Astrocyte (in vitro differentiated cells and primary cell): Measurements from ENCODE around the gene ITPA. TPM values are rescaled to one million over a fixed set of nuclear protein-coding genes. Genes with fewer than 3 reads are reported as not detected.
A peak's percentile ranks its signal among the peaks of the same experiment; 100 is the strongest.

ENCODE experiments used
- DNase-seq: peaks from one replicate; pipeline ENCODE4 v3.0.0-alpha.2; 2010; ENCODE audit warnings: low read depth
- FAIRE-seq: peaks from 2 replicates; lab custom pipeline; 2011; peaks lifted over from hg19 to GRCh38; lab: Jason Lieb, UNC
- H2AFZ ChIP-seq: 2 replicates; pipeline ENCODE4 v1.6.0; 2012; ENCODE audit warnings: low read depth, low read length, inconsistent platforms
- H3K27ac ChIP-seq: 2 replicates; pipeline ENCODE4 v1.5.1; 2011; ENCODE audit warnings: low read depth, low read length, inconsistent platforms
- H3K27me3 ChIP-seq: 2 replicates; pipeline ENCODE4 v1.6.0; 2011; ENCODE audit warnings: low read length, inconsistent platforms; ENCODE audit not compliant: insufficient read depth
- H3K36me3 ChIP-seq: 2 replicates; pipeline ENCODE4 v1.5.1; 2011; ENCODE audit warnings: low read length, inconsistent platforms; ENCODE audit not compliant: insufficient read depth
- H3K4me1 ChIP-seq: 2 replicates; pipeline ENCODE4 v1.5.1; 2011; ENCODE audit warnings: low read length, inconsistent platforms; ENCODE audit not compliant: insufficient read depth
- H3K4me2 ChIP-seq: 2 replicates; pipeline ENCODE4 v1.6.0; 2012; ENCODE audit warnings: low read length, inconsistent platforms
- H3K4me3 ChIP-seq: 2 replicates; pipeline ENCODE4 v1.5.1; 2011; ENCODE audit warnings: low read depth, mild to moderate bottlenecking, low read length, inconsistent platforms; ENCODE audit not compliant: insufficient read depth
- H3K79me2 ChIP-seq: 2 replicates; pipeline ENCODE4 v1.6.0; 2012; ENCODE audit warnings: mild to moderate bottlenecking, low read length, inconsistent platforms; ENCODE audit not compliant: insufficient read depth
- H3K9ac ChIP-seq: 2 replicates; pipeline ENCODE4 v1.6.0; 2012; ENCODE audit warnings: mild to moderate bottlenecking, low read length, inconsistent platforms
- H3K9me3 ChIP-seq: 2 replicates; pipeline ENCODE4 v1.5.1; 2012; ENCODE audit warnings: low read depth, mild to moderate bottlenecking, low read length, inconsistent platforms; ENCODE audit not compliant: insufficient read depth
- H4K20me1 ChIP-seq: 2 replicates; pipeline ENCODE4 v1.6.0; 2012; ENCODE audit warnings: low read length, inconsistent platforms; ENCODE audit not compliant: insufficient read depth
- H3K27ac Mint-ChIP-seq: one replicate; pipeline ENCODE4 v1.8.0; 2021; ENCODE audit warnings: mild to moderate bottlenecking, mixed read lengths; ENCODE audit not compliant: unreplicated experiment
- H3K27me3 Mint-ChIP-seq: one replicate; pipeline ENCODE4 v1.8.0; 2021; ENCODE audit warnings: low read depth, mixed read lengths; ENCODE audit not compliant: unreplicated experiment
- H3K36me3 Mint-ChIP-seq: one replicate; pipeline ENCODE4 v1.8.0; 2021; ENCODE audit warnings: low read depth, mixed read lengths; ENCODE audit not compliant: unreplicated experiment
- H3K4me1 Mint-ChIP-seq: one replicate; pipeline ENCODE4 v1.8.0; 2021; ENCODE audit warnings: low read depth, mixed read lengths; ENCODE audit not compliant: unreplicated experiment
- H3K4me3 Mint-ChIP-seq: one replicate; pipeline ENCODE4 v1.8.0; 2021; ENCODE audit warnings: mild to moderate bottlenecking, moderate library complexity, mixed read lengths; ENCODE audit not compliant: unreplicated experiment
- H3K9me3 Mint-ChIP-seq: one replicate; pipeline ENCODE4 v1.8.0; 2021; ENCODE audit warnings: mild to moderate bottlenecking, mixed read lengths; ENCODE audit not compliant: unreplicated experiment
- CTCF ChIP-seq: IDR thresholded peaks from 2 replicates; pipeline ENCODE4 v1.5.1; 2011; ENCODE audit warnings: low read depth, mild to moderate bottlenecking, inconsistent platforms, low read length, moderate library complexity; ENCODE audit not compliant: insufficient read depth
- EZH2 ChIP-seq: IDR thresholded peaks from 2 replicates; pipeline ENCODE4 v1.6.1; 2012; ENCODE audit warnings: mild to moderate bottlenecking, low read length, inconsistent platforms; ENCODE audit not compliant: insufficient read depth
- total RNA-seq: library from RNA; stranded (reverse); gene quantifications from 2 replicates; pipeline ENCODE4 v1.2.1, GENCODE V29; 2021

The ITPA gene
- total RNA-seq, 1 donor from 2014 or later: 55.5 TPM

- FAIRE-seq: peak; percentile 13
- H3K9ac ChIP-seq: no peak overlapping the region
- peak overlapping the region; percentile 1 for H3K27ac Mint-ChIP-seq
Measured at GRCh38 chr20:3175270-3175669, 34.0 kb upstream of the ITPA start.

GRCh38 chr20:3177746-3178485 lies 31.4 kb upstream of the ITPA start:
- no peak overlapping the region for H3K4me2 ChIP-seq
- Mint-ChIP-seq H3K4me3 (no peak overlapping the region), H3K4me1 (peaks cover 3% of the 10 kb centered on the region), H3K36me3 (no peaks in the 10 kb centered on the region), H3K9me3 (no peaks in the 10 kb centered on the region), H3K27ac (no peak overlapping the region), H3K27me3 (no peaks in the 10 kb centered on the region)
- H2AFZ ChIP-seq: no peak overlapping the region
- H3K79me2 ChIP-seq: no peaks in the 10 kb centered on the region
- peaks cover 12% of the 10 kb centered on the region for H3K4me1 ChIP-seq
- H3K9ac ChIP-seq: no peak overlapping the region
- FAIRE-seq: no peak
- no peak for DNase-seq
- no peaks in the 10 kb centered on the region for H4K20me1 ChIP-seq
- H3K27ac ChIP-seq: no peak overlapping the region
- H3K36me3 ChIP-seq: no peaks in the 10 kb centered on the region
- H3K9me3 ChIP-seq: no peaks in the 10 kb centered on the region
- TF ChIP-seq EZH2 (no peak), CTCF (no peak)
- no peaks in the 10 kb centered on the region for H3K27me3 ChIP-seq
- no peak overlapping the region for H3K4me3 ChIP-seq

More at GRCh38 chr20:3175270-3175669, 34.0 kb upstream of the ITPA start:
- Histone ChIP-seq H3K9me3 (no peaks in the 10 kb centered on the region), H3K27ac (no peak overlapping the region), H2AFZ (no peak overlapping the region), H3K4me2 (peak overlapping the region; percentile 99), H3K4me3 (no peak overlapping the region), H4K20me1 (peaks cover 11% of the 10 kb centered on the region), H3K27me3 (no peaks in the 10 kb centered on the region), H3K36me3 (no peaks in the 10 kb centered on the region), H3K4me1 (peaks cover 19% of the 10 kb centered on the region), H3K79me2 (no peaks in the 10 kb centered on the region)
- H3K9me3 Mint-ChIP-seq: no peaks in the 10 kb centered on the region
- peaks cover 3% of the 10 kb centered on the region for H3K4me1 Mint-ChIP-seq
- TF ChIP-seq EZH2 (no peak), CTCF (no peak)
- H3K36me3 Mint-ChIP-seq: no peaks in the 10 kb centered on the region
- DNase-seq: no peak
- peak overlapping the region; percentile 97 for H3K4me3 Mint-ChIP-seq
- no peaks in the 10 kb centered on the region for H3K27me3 Mint-ChIP-seq

GRCh38 chr20:3180319-3180718 lies 29.0 kb upstream of the ITPA start:
- FAIRE-seq (no peak), DNase-seq (no peak)
- H2AFZ ChIP-seq: no peak overlapping the region
- no peaks in the 10 kb centered on the region for H3K9me3 ChIP-seq
- no peak overlapping the region for H3K4me3 ChIP-seq
- Mint-ChIP-seq H3K36me3 (no peaks in the 10 kb centered on the region), H3K27me3 (no peaks in the 10 kb centered on the region), H3K4me3 (no peak overlapping the region), H3K4me1 (peaks cover 2% of the 10 kb centered on the region), H3K9me3 (no peaks in the 10 kb centered on the region), H3K27ac (no peak overlapping the region)
- H3K36me3 ChIP-seq: no peaks in the 10 kb centered on the region
- H3K4me1 ChIP-seq: no peaks in the 10 kb centered on the region
- TF ChIP-seq EZH2: no peak
- no peak for TF ChIP-seq CTCF
- H4K20me1 ChIP-seq: no peaks in the 10 kb centered on the region
- H3K79me2 ChIP-seq: no peaks in the 10 kb centered on the region
- no peak overlapping the region for H3K27ac ChIP-seq
- no peaks in the 10 kb centered on the region for H3K27me3 ChIP-seq
- no peak overlapping the region for H3K9ac ChIP-seq
- H3K4me2 ChIP-seq: no peak overlapping the region
